A549 (cell line): ENCODE results near the gene QRFPR. TPM values are rescaled to one million over a fixed set of nuclear protein-coding genes. Genes with fewer than 3 reads are reported as not detected.

Experiments used
- ATAC-seq, 2 experiments: fragments of 200-7000 bp in 1 of 2; fragments of >200 bp in 1 of 2; cut with Nextera tagmentation in 1 of 2; cut with Tn5 transposase in 1 of 2; 3 replicates each; pipeline versions ENCODE4 v1.8.0 to v1.9.1; 2018 to 2020; ENCODE audit warnings: mild to moderate bottlenecking in 1 of 2, moderate library complexity in 1 of 2
- CTCF ChIA-PET: fragments of 300-600 bp; sonication (Branson Sonifier 250); formaldehyde crosslinking; extraction: SDS; loops from one replicate; lab custom pipeline; 2021; ENCODE audit warnings: antibody characterized with exemption, inconsistent platforms; lab: Yijun Ruan, JAX
- POLR2A ChIA-PET: fragments of 350-600 bp; formaldehyde crosslinking; extraction: SDS; loops from one replicate; lab custom pipeline; 2021; ENCODE audit warnings: antibody characterized with exemption, inconsistent platforms; lab: Yijun Ruan, JAX
- DNase-seq, 2 experiments: peaks; one replicate each; pipeline versions ENCODE4 v3.0.0 to v3.0.0-alpha.2; 2011 to 2016; ENCODE audit warnings: low read depth in 1 of 2, low spot score in 1 of 2
- FAIRE-seq: peaks from 2 replicates; lab custom pipeline; 2011; peaks lifted over from hg19 to GRCh38; lab: Jason Lieb, UNC
- H3K27ac ChIP-seq, 2 experiments: fragments of >200 bp; sonication (Bioruptor Twin); formaldehyde crosslinking; 3 replicates each; pipeline ENCODE4 v1.5.1; 2016 to 2017
- H3K4me1 ChIP-seq: fragments of >200 bp; sonication (Bioruptor Twin); formaldehyde crosslinking; 3 replicates; pipeline ENCODE4 v1.6.1; 2016
- H3K4me2 ChIP-seq: fragments of >200 bp; sonication (Bioruptor Twin); formaldehyde crosslinking; 3 replicates; pipeline ENCODE4 v1.6.1; 2016
- H3K4me3 ChIP-seq: fragments of >200 bp; sonication (Bioruptor Twin); formaldehyde crosslinking; 3 replicates; pipeline ENCODE4 v1.5.1; 2016
- H3K9me3 ChIP-seq: fragments of >200 bp; sonication (Bioruptor Twin); formaldehyde crosslinking; 3 replicates; pipeline ENCODE4 v1.6.1; 2016
- BHLHE40 ChIP-seq: IDR thresholded peaks from 2 replicates; pipeline ENCODE4 v1.6.1; 2012; ENCODE audit warnings: low read depth, low read length, inconsistent platforms
- CBX8 ChIP-seq: fragments of 200-600 bp; sonication (generic); IDR thresholded peaks from 2 replicates; pipeline ENCODE4 v1.6.1; 2016
- CEBPB ChIP-seq, 2 experiments: fragments of >200 bp in 1 of 2; sonication (Bioruptor Twin) in 1 of 2; formaldehyde crosslinking in 1 of 2; IDR thresholded peaks; 2 replicates each; pipeline ENCODE4 v1.6.1; 2012 to 2016
- CHD2 ChIP-seq: fragments of 150-350 bp; IDR thresholded peaks from 2 replicates; pipeline ENCODE4 v1.6.1; 2014; ENCODE audit warnings: low read length; ENCODE audit not compliant: partially characterized antibody
- ESRRA ChIP-seq: fragments of 150-350 bp; IDR thresholded peaks from 2 replicates; pipeline ENCODE4 v1.6.1; 2014; ENCODE audit warnings: mild to moderate bottlenecking, low read length, borderline replicate concordance
- FOSB ChIP-seq: fragments of 250-450 bp; sonication (Bioruptor Pico); IDR thresholded peaks from 2 replicates; pipeline ENCODE4 v1.5.0; 2020; ENCODE audit warnings: mild to moderate bottlenecking, moderate library complexity
- FOXS1 ChIP-seq: fragments of 250-450 bp; sonication (Bioruptor Pico); IDR thresholded peaks from 2 replicates; pipeline ENCODE4 v1.5.0; 2020; ENCODE audit warnings: mild to moderate bottlenecking, moderate library complexity
- HOXA7 ChIP-seq: fragments of 250-450 bp; sonication (Bioruptor Pico); IDR thresholded peaks from 2 replicates; pipeline ENCODE4 v1.5.0; 2020; ENCODE audit warnings: mild to moderate bottlenecking, moderate library complexity
- JUNB ChIP-seq: fragments of >200 bp; sonication (Bioruptor Twin); formaldehyde crosslinking; IDR thresholded peaks from 2 replicates; pipeline ENCODE4 v1.6.1; 2016
- KDM5A ChIP-seq: fragments of 200-600 bp; sonication (generic); IDR thresholded peaks from 2 replicates; pipeline ENCODE4 v1.6.1; 2016; ENCODE audit warnings: antibody characterized with exemption, mild to moderate bottlenecking
- MYC ChIP-seq: IDR thresholded peaks from 2 replicates; pipeline ENCODE4 v1.6.1; 2012; ENCODE audit warnings: mild to moderate bottlenecking, inconsistent platforms, low read length, improper control_type of control experiment, borderline replicate concordance
- NFE2L2 ChIP-seq: fragments of 150-350 bp; conservative IDR thresholded peaks from 2 replicates; pipeline ENCODE4 v1.6.1; 2014; ENCODE audit warnings: low read length
- NR3C1 ChIP-seq: fragments of >200 bp; sonication (Bioruptor Twin); formaldehyde crosslinking; IDR thresholded peaks from 3 replicates; pipeline ENCODE4 v1.6.1; 2017
- PHF8 ChIP-seq: fragments of 200-600 bp; sonication (generic); IDR thresholded peaks from 2 replicates; pipeline ENCODE4 v1.6.1; 2016; ENCODE audit warnings: low read depth, mild to moderate bottlenecking, antibody characterized with exemption, moderate library complexity, borderline replicate concordance
- POLR2A ChIP-seq: IDR thresholded peaks from 2 replicates; pipeline ENCODE4 v1.6.1; 2012; ENCODE audit warnings: mild to moderate bottlenecking, low read length
- POLR2AphosphoS2 ChIP-seq: conservative IDR thresholded peaks from 2 replicates; pipeline ENCODE4 v1.6.1; 2012; ENCODE audit warnings: low read length, improper control_type of control experiment, inconsistent platforms
- RARB ChIP-seq: fragments of 250-450 bp; sonication (Bioruptor Pico); IDR thresholded peaks from 2 replicates; pipeline ENCODE4 v1.8.0; 2021; ENCODE audit warnings: mild to moderate bottlenecking, moderate library complexity
- TFCP2L1 ChIP-seq: fragments of 250-450 bp; sonication (Bioruptor Pico); IDR thresholded peaks from 2 replicates; pipeline ENCODE4 v1.5.0; 2021; ENCODE audit warnings: mild to moderate bottlenecking
- ZFP36 ChIP-seq: fragments of 450-650 bp; IDR thresholded peaks from 2 replicates; pipeline ENCODE4 v1.6.1; 2014; ENCODE audit warnings: borderline replicate concordance; ENCODE audit not compliant: partially characterized antibody
- ZSCAN20 ChIP-seq: fragments of 250-450 bp; sonication (Bioruptor Pico); IDR thresholded peaks from 2 replicates; pipeline ENCODE4 v1.8.0; 2022; ENCODE audit warnings: mild to moderate bottlenecking, moderate library complexity
- WGBS: methylation state at CpG from one replicate; pipeline ENCODE4 v1.1.6; 2017; ENCODE audit errors: missing lambda C conversion rate; 5-methylcytosine and 5-hydroxymethylcytosine counted together
- polyA plus RNA-seq, 4 experiments: library from polyadenylated mRNA; depleted of rRNA in 3 of 4; stranded (reverse); fragments of >200 nt; fragmentation: RNase III in 1 of 4; extraction: RNeasy Plus Mini Kit Qiagen cat#74134 plus additional on column Dnase treatment in 1 of 4; gene quantifications; 2 replicates in 3 of 4; 3 replicates in 1 of 4; pipeline ENCODE4 v1.2.3, GENCODE V29; 2011 to 2017
- TF ChIP-seq, protein P1 (sequence below): fragments of 250-450 bp; sonication (Bioruptor Pico); IDR thresholded peaks from 2 replicates; pipeline ENCODE4 v1.5.0; 2020; ENCODE audit warnings: low read depth, mild to moderate bottlenecking, moderate library complexity
- TF ChIP-seq, protein P2 (sequence below): fragments of 150-350 bp; IDR thresholded peaks from 2 replicates; pipeline ENCODE4 v1.6.1; 2014; ENCODE audit warnings: low read depth, mild to moderate bottlenecking, low read length
- TF ChIP-seq, protein P3 (sequence below): fragments of 250-450 bp; sonication (Bioruptor Pico); IDR thresholded peaks from 2 replicates; pipeline ENCODE4 v1.5.0; 2021; ENCODE audit warnings: mild to moderate bottlenecking, moderate library complexity, borderline replicate concordance
- TF ChIP-seq, protein P4 (sequence below): fragments of 200-600 bp; sonication (generic); IDR thresholded peaks from 2 replicates; pipeline ENCODE4 v1.6.1; 2016; ENCODE audit warnings: antibody characterized with exemption, mild to moderate bottlenecking, moderate library complexity

QRFPR gene
- polyA plus RNA-seq, 2 of the 4 experiments (the other 2 are of a cell fraction) = not detected

DNA sequence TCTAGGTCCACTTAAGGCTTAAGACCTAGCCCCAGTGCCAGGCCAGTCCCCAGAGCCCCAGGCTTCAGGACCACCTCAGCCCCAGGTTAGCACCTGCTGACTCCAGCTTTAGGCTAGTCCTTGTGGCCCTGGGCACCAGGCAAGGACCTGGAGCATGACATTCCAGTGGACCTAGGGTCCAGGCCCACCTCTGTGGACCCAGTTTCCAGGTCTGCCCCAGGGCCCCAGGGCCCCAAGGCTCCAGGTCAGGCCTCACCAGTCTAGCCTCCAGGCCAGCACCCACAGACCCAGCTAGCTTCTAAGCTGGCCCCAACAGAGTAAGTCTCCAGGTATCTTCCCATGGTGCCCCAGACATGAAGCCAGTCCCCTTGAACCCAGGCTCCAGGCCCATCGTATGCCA is 97.5 kb downstream of the QRFPR start:
- DNase-seq = no peak
- H3K4me1 ChIP-seq = no peaks in the 10 kb centered on the region
- no peaks in the 10 kb centered on the region for H3K9me3 ChIP-seq
- TF ChIP-seq CBX8 (no peak), FOSB (no peak), RARB (no peak), ZFP36 (no peak), CEBPB (IDR thresholded peaks at IDR 0.05) (no peak), POLR2A (no peak)
- TF ChIP-seq, protein P1, sequence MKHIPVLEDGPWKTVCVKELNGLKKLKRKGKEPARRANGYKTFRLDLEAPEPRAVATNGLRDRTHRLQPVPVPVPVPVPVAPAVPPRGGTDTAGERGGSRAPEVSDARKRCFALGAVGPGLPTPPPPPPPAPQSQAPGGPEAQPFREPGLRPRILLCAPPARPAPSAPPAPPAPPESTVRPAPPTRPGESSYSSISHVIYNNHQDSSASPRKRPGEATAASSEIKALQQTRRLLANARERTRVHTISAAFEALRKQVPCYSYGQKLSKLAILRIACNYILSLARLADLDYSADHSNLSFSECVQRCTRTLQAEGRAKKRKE = no peak
- TF ChIP-seq, all 56 proteins: peak for 0
- 0% methylated on average over 1 of the region's 1 CpG for WGBS
- Histone ChIP-seq H3K4me3 (no peak overlapping the region), H3K27ac (no peak overlapping the region), H3K4me2 (no peak overlapping the region)
- POLR2A ChIA-PET = no interaction called here
- ATAC-seq (no peak), FAIRE-seq (no peak)
- CTCF ChIA-PET = no interaction called here

DNA sequence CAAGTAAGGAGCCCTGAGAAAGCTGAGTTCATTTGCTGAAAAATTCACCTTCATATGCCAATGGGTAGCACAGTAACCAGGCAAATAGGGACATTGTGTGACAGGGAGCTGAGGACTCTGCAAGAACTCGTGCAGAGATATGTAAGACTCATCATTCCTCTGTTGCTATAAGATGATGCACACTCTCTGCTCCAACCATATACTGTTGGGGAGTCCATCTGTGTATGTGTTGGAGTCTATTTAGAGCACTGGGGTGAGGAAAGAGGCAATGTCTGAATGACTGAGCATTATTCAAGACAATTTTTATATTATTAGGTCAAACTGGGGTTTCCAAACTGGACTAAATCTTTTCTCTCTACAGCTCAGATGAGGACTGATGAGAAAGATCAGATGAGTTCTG is 100.4 kb downstream of the QRFPR start:
- DNase-seq = no peak
- ATAC-seq = no peak
- H3K4me1 ChIP-seq = no peaks in the 10 kb centered on the region
- no peak overlapping the region for H3K4me2 ChIP-seq
- no peak overlapping the region for H3K27ac ChIP-seq
- no peaks in the 10 kb centered on the region for H3K9me3 ChIP-seq
- POLR2A ChIA-PET = no interaction called here
- CTCF ChIA-PET = no interaction called here
- TF ChIP-seq, protein P2, sequence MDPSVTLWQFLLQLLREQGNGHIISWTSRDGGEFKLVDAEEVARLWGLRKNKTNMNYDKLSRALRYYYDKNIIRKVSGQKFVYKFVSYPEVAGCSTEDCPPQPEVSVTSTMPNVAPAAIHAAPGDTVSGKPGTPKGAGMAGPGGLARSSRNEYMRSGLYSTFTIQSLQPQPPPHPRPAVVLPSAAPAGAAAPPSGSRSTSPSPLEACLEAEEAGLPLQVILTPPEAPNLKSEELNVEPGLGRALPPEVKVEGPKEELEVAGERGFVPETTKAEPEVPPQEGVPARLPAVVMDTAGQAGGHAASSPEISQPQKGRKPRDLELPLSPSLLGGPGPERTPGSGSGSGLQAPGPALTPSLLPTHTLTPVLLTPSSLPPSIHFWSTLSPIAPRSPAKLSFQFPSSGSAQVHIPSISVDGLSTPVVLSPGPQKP = no peak
- TF ChIP-seq POLR2AphosphoS2 = no peak
- TF ChIP-seq ZFP36 = no peak
- TF ChIP-seq BHLHE40 = no peak
- TF ChIP-seq, protein P3, sequence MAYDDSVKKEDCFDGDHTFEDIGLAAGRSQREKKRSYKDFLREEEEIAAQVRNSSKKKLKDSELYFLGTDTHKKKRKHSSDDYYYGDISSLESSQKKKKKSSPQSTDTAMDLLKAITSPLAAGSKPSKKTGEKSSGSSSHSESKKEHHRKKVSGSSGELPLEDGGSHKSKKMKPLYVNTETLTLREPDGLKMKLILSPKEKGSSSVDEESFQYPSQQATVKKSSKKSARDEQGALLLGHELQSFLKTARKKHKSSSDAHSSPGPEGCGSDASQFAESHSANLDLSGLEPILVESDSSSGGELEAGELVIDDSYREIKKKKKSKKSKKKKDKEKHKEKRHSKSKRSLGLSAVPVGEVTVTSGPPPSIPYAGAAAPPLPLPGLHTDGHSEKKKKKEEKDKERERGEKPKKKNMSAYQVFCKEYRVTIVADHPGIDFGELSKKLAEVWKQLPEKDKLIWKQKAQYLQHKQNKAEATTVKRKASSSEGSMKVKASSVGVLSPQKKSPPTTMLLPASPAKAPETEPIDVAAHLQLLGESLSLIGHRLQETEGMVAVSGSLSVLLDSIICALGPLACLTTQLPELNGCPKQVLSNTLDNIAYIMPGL (CRISPR knock-in tag) = no peak
- no peak for TF ChIP-seq MYC
- no peak for TF ChIP-seq NFE2L2
- TF ChIP-seq CHD2 = no peak
- no peak overlapping the region for H3K4me3 ChIP-seq
- no peak for FAIRE-seq
- 0% methylated on average over 1 of the region's 1 CpG for WGBS

DNA sequence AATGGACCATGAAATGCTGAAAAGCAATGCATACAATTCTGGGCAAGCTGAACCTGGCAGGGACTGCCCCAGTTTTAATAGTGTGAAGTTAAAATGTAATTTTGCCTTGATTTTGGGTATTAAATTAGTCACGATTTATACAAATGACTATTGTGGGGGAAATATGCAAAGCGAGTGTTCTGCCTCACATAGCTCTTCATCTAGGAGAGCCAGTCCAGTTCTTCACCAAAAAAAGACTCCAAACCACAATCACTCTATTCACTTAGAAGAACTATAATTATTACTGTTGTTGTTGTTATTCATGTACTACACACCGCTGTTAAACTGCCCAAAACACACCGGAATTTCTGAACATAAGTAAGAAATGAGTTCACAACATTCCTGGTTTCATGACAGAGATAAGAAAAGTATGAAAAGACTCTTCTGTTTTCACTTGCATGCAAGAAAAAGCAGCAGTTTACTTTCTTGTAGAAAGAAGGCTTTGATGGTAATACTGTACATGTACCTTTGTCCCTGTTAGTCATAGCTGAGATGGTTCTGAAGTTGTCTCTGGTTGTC is 101.9 kb downstream of the QRFPR start:
- TF ChIP-seq ESRRA (no peak), CBX8 (no peak), JUNB (no peak), KDM5A (no peak), FOXS1 (no peak), TFCP2L1 (CRISPR knock-in tag) (no peak), PHF8 (no peak), ZSCAN20 (CRISPR knock-in tag) (no peak), NFE2L2 (no peak), NR3C1 (no peak), HOXA7 (no peak)
- TF ChIP-seq, protein P4, sequence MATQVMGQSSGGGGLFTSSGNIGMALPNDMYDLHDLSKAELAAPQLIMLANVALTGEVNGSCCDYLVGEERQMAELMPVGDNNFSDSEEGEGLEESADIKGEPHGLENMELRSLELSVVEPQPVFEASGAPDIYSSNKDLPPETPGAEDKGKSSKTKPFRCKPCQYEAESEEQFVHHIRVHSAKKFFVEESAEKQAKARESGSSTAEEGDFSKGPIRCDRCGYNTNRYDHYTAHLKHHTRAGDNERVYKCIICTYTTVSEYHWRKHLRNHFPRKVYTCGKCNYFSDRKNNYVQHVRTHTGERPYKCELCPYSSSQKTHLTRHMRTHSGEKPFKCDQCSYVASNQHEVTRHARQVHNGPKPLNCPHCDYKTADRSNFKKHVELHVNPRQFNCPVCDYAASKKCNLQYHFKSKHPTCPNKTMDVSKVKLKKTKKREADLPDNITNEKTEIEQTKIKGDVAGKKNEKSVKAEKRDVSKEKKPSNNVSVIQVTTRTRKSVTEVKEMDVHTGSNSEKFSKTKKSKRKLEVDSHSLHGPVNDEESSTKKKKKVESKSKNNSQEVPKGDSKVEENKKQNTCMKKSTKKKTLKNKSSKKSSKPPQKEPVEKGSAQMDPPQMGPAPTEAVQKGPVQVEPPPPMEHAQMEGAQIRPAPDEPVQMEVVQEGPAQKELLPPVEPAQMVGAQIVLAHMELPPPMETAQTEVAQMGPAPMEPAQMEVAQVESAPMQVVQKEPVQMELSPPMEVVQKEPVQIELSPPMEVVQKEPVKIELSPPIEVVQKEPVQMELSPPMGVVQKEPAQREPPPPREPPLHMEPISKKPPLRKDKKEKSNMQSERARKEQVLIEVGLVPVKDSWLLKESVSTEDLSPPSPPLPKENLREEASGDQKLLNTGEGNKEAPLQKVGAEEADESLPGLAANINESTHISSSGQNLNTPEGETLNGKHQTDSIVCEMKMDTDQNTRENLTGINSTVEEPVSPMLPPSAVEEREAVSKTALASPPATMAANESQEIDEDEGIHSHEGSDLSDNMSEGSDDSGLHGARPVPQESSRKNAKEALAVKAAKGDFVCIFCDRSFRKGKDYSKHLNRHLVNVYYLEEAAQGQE = no peak
- H3K4me1 ChIP-seq = no peaks in the 10 kb centered on the region
- H3K4me3 ChIP-seq = no peak overlapping the region
- WGBS = 6% methylated on average over 4 of the region's 4 CpGs
- POLR2A ChIA-PET = no interaction called here
- H3K27ac ChIP-seq = no peak overlapping the region
- no peaks in the 10 kb centered on the region for H3K9me3 ChIP-seq
- FAIRE-seq (no peak), ATAC-seq (no peak), DNase-seq (no peak)
- H3K4me2 ChIP-seq = no peak overlapping the region
- CTCF ChIA-PET = no interaction called here
